ENCODE results near the gene SYNE2. TPM values are rescaled to one million over a fixed set of nuclear protein-coding genes. Genes with fewer than 3 reads are reported as not detected.

Gene SYNE2
- total RNA-seq, 1 experiment from 2014 or later = 37.5 TPM

- H3K4me3 ChIP-seq (ENCODE audit: low read depth in 2 of 2, low read length in 2 of 2) = peak overlapping the region; percentile 64 to 80
- H3K27me3 ChIP-seq (ENCODE audit: control insufficient read depth, insufficient read depth, low read length) = no peaks in the 10 kb centered on the region
- ChIA-PET CTCF (no interaction called here), POLR2A (interaction anchor here (0.6 kb wide), 1 partner anchor 288 kb away, joined by 8 read pairs; no protein-coding TSS in a partner anchor)
- H3K27ac ChIP-seq (ENCODE audit: low read length) = peak overlapping the region; percentile 88
- TF ChIP-seq CTCF (IDR thresholded peaks at IDR 0.05) (no peak), SIN3A (IDR thresholded peaks at IDR 0.05; ENCODE audit: borderline replicate concordance, insufficient read depth, low read depth, low read length) (no peak), TCF7L2 (IDR thresholded peaks at IDR 0.05; ENCODE audit: low read depth, low read length) (no peak), REST (IDR thresholded peaks at IDR 0.05; ENCODE audit: insufficient read depth in 1 of 2, low read depth in 2 of 2, low read length in 1 of 2) (no peak), POLR2AphosphoS5 (IDR thresholded peaks at IDR 0.05; ENCODE audit: low read depth, low read length) (no peak)
- H3K9me3 ChIP-seq (ENCODE audit: control insufficient read depth, insufficient read depth, low read depth, low read length) = no peaks in the 10 kb centered on the region
- BruUV-seq (replicated peaks) = no TSS peak
- in situ Hi-C loops (cut with HindIII; ENCODE audit: low pct_unique_long_range_greater_than_20kb, low sequenced_read_pairs) (no loop called here), intact Hi-C loops (cut with micrococcal nuclease; ENCODE audit: unreplicated experiment) (no loop called here)
- ATAC-seq (peak; percentile 18), DNase-seq (ENCODE audit: low read depth, low spot score) (no peak)
- H3K36me3 ChIP-seq (ENCODE audit: control insufficient read depth, insufficient read depth, low read length) = no peaks in the 10 kb centered on the region
- no peaks in the 10 kb centered on the region; the same call in 1 of the 2 replicates for H3K4me1 ChIP-seq (ENCODE audit: control insufficient read depth, insufficient read depth, low read length)
Measured at GRCh38 chr14:63852271-63852816, 460 bp upstream of the SYNE2 start.

GRCh38 chr14:63853831-63854293 lies 1.1 kb downstream of the SYNE2 start:
- H3K27me3 ChIP-seq (ENCODE audit: control insufficient read depth, insufficient read depth, low read length) = no peaks in the 10 kb centered on the region
- intact Hi-C loops (cut with micrococcal nuclease; ENCODE audit: unreplicated experiment) (no loop called here), in situ Hi-C loops (cut with HindIII; ENCODE audit: low pct_unique_long_range_greater_than_20kb, low sequenced_read_pairs) (no loop called here)
- ChIA-PET POLR2A (no interaction called here), CTCF (interaction anchor here (0.6 kb wide), 1 partner anchor 23 kb away, joined by 6 read pairs; no protein-coding TSS in a partner anchor)
- H3K36me3 ChIP-seq (ENCODE audit: control insufficient read depth, insufficient read depth, low read length) = no peaks in the 10 kb centered on the region
- BruUV-seq (replicated peaks) = no TSS peak
- H3K4me3 ChIP-seq (ENCODE audit: low read depth in 2 of 2, low read length in 2 of 2) = peak overlapping the region; percentile 64 to 80
- DNase-seq (ENCODE audit: low read depth, low spot score) = no peak
- TF ChIP-seq CTCF (IDR thresholded peaks at IDR 0.05) (no peak), POLR2AphosphoS5 (IDR thresholded peaks at IDR 0.05; ENCODE audit: low read depth, low read length) (no peak), SIN3A (IDR thresholded peaks at IDR 0.05; ENCODE audit: borderline replicate concordance, insufficient read depth, low read depth, low read length) (no peak), REST (IDR thresholded peaks at IDR 0.05; ENCODE audit: insufficient read depth in 1 of 2, low read depth in 2 of 2, low read length in 1 of 2) (no peak), TCF7L2 (IDR thresholded peaks at IDR 0.05; ENCODE audit: low read depth, low read length) (no peak)
- no peaks in the 10 kb centered on the region for H3K9me3 ChIP-seq (ENCODE audit: control insufficient read depth, insufficient read depth, low read depth, low read length)
- peak overlapping the region; percentile 70 for H3K27ac ChIP-seq (ENCODE audit: low read length)
- ATAC-seq = peak; percentile 76
- no peaks in the 10 kb centered on the region; the same call in 1 of the 2 replicates for H3K4me1 ChIP-seq (ENCODE audit: control insufficient read depth, insufficient read depth, low read length)

All from Panc1 (cell line).